GM23338 (cell line): Measurements from ENCODE around the gene C1orf141. TPM values are rescaled to one million over a fixed set of nuclear protein-coding genes. Genes with fewer than 3 reads are reported as not detected.

Experiments used
- ATAC-seq: fragments of 200-7000 bp; cut with Tn5 transposase; 3 replicates; pipeline ENCODE4 v1.9.1; 2020
- DNase-seq: peaks from one replicate; pipeline ENCODE4 v3.0.0-alpha.2; 2015; ENCODE audit warnings: low spot score
- H2AFZ ChIP-seq: fragments of 200-600 bp; sonication (generic); 2 replicates; pipeline ENCODE4 v1.8.0; 2016; ENCODE audit warnings: antibody characterized with exemption, mild to moderate bottlenecking, moderate library complexity
- H3F3A ChIP-seq: fragments of 200-600 bp; sonication (generic); replicated peaks from 2 replicates; pipeline ENCODE4 v1.8.0; 2017; ENCODE audit warnings: antibody characterized with exemption, mixed run types, low read depth
- H3K27ac ChIP-seq: fragments of 200-600 bp; sonication (generic); 2 replicates; pipeline ENCODE4 v1.6.1; 2016; ENCODE audit warnings: low read depth
- H3K27me3 ChIP-seq: fragments of 200-600 bp; sonication (generic); 2 replicates; pipeline ENCODE4 v1.8.0; 2016; ENCODE audit warnings: mild to moderate bottlenecking, mixed run types, moderate library complexity; ENCODE audit not compliant: insufficient read depth
- H3K36me3 ChIP-seq: fragments of 200-600 bp; sonication (generic); 2 replicates; pipeline ENCODE4 v1.8.0; 2016; ENCODE audit warnings: mild to moderate bottlenecking; ENCODE audit not compliant: insufficient read depth
- H3K4me1 ChIP-seq: fragments of 200-600 bp; sonication (generic); 2 replicates; pipeline ENCODE4 v1.8.0; 2016; ENCODE audit warnings: mild to moderate bottlenecking, moderate library complexity; ENCODE audit not compliant: insufficient read depth
- H3K4me2 ChIP-seq: fragments of 200-600 bp; sonication (generic); 2 replicates; pipeline ENCODE4 v1.7.1; 2017; ENCODE audit warnings: mixed run types
- H3K4me3 ChIP-seq: fragments of 200-600 bp; sonication (generic); 2 replicates; pipeline ENCODE4 v1.6.1; 2016; ENCODE audit warnings: mixed run types
- H3K79me2 ChIP-seq: fragments of 200-600 bp; sonication (generic); replicated peaks from 2 replicates; pipeline ENCODE4 v1.8.0; 2017; ENCODE audit warnings: mild to moderate bottlenecking; ENCODE audit not compliant: insufficient read depth
- H3K9me2 ChIP-seq: fragments of 200-600 bp; sonication (generic); 2 replicates; pipeline ENCODE4 v1.8.0; 2017; ENCODE audit not compliant: insufficient read depth
- H4K20me1 ChIP-seq: fragments of 200-600 bp; sonication (generic); replicated peaks from 2 replicates; pipeline ENCODE4 v1.8.0; 2017; ENCODE audit warnings: mild to moderate bottlenecking; ENCODE audit not compliant: insufficient read depth
- H3K27ac Mint-ChIP-seq: 2 replicates; pipeline ENCODE4 v1.8.0; 2020; ENCODE audit warnings: inconsistent platforms, mild to moderate bottlenecking, moderate library complexity, mixed read lengths
- H3K27me3 Mint-ChIP-seq: 3 replicates; pipeline ENCODE4 v1.8.0; 2022; ENCODE audit warnings: low read depth, mild to moderate bottlenecking, moderate library complexity, mixed read lengths, inconsistent platforms; ENCODE audit not compliant: insufficient read depth, poor library complexity
- H3K36me3 Mint-ChIP-seq: 3 replicates; pipeline ENCODE4 v1.8.0; 2021; ENCODE audit warnings: low read depth, mild to moderate bottlenecking, inconsistent platforms, moderate library complexity, mixed read lengths
- H3K4me1 Mint-ChIP-seq: 3 replicates; pipeline ENCODE4 v1.8.0; 2020; ENCODE audit warnings: mild to moderate bottlenecking, inconsistent platforms, mixed read lengths
- H3K4me3 Mint-ChIP-seq: 3 replicates; pipeline ENCODE4 v1.8.0; 2021; ENCODE audit warnings: moderate library complexity, mild to moderate bottlenecking, inconsistent platforms, mixed read lengths
- H3K9me3 Mint-ChIP-seq: 3 replicates; pipeline ENCODE4 v1.8.0; 2020; ENCODE audit warnings: moderate library complexity, mild to moderate bottlenecking, inconsistent platforms, mixed read lengths
- CREB1 ChIP-seq: fragments of 250-450 bp; sonication (Bioruptor Pico); IDR thresholded peaks from 2 replicates; pipeline ENCODE4 v1.5.0; 2020; ENCODE audit warnings: low read depth, mild to moderate bottlenecking, moderate library complexity
- EZH2 ChIP-seq: fragments of 200-600 bp; sonication (generic); IDR thresholded peaks from one replicate; pipeline ENCODE4 v1.8.0; 2017; ENCODE audit warnings: antibody characterized with exemption, mild to moderate bottlenecking, low read depth; ENCODE audit not compliant: unreplicated experiment
- EZH2phosphoT487 ChIP-seq: fragments of 200-600 bp; sonication (generic); IDR thresholded peaks from one replicate; pipeline ENCODE4 v1.8.1; 2018; ENCODE audit warnings: antibody characterized with exemption; ENCODE audit not compliant: unreplicated experiment
- JUNB ChIP-seq: IDR thresholded peaks from one replicate; pipeline ENCODE4 v1.6.1; 2016; ENCODE audit warnings: antibody characterized with exemption; ENCODE audit not compliant: unreplicated experiment
- ZNF114 ChIP-seq: fragments of 250-450 bp; sonication (Bioruptor Pico); IDR thresholded peaks from 2 replicates; pipeline ENCODE4 v1.5.0; 2020; ENCODE audit warnings: mild to moderate bottlenecking, moderate library complexity
- polyA plus RNA-seq: library from polyadenylated mRNA; unstranded; fragments of >200 nt; fragmentation: Nextera tagmentation; extraction: Ambion mirVana; gene quantifications from 2 replicates; pipeline ENCODE4 v1.2.1, GENCODE V29; 2016
- total RNA-seq: library from RNA; depleted of rRNA; stranded (reverse); fragments of >200 nt; shearing (Covaris generic); gene quantifications from 2 replicates; pipeline ENCODE4 v1.2.3, GENCODE V29; 2014
- TF ChIP-seq, protein P1 (sequence below): IDR thresholded peaks from one replicate; pipeline ENCODE4 v1.6.1; 2018; ENCODE audit warnings: antibody characterized with exemption; ENCODE audit not compliant: unreplicated experiment
- TF ChIP-seq, protein P2 (sequence below): fragments of 250-450 bp; sonication (Bioruptor Pico); IDR thresholded peaks from 2 replicates; pipeline ENCODE4 v1.5.0; 2020; ENCODE audit warnings: mild to moderate bottlenecking, moderate library complexity
- TF ChIP-seq, protein P3 (sequence below): IDR thresholded peaks from 2 replicates; pipeline ENCODE4 v1.6.1; 2016; ENCODE audit warnings: antibody characterized with exemption
- TF ChIP-seq, protein P4 (sequence below), 2 experiments: fragments of 200-600 bp in 1 of 2; sonication (generic) in 1 of 2; conservative IDR thresholded peaks; 2 replicates each; pipeline versions ENCODE4 v1.5.1 to v1.6.1; 2016 to 2017; ENCODE audit warnings: antibody characterized with exemption in 2 of 2, low read depth in 2 of 2, mild to moderate bottlenecking in 2 of 2, moderate library complexity in 1 of 2

C1orf141 gene
- total and polyA plus RNA-seq, 2 experiments from 2014 or later, result not detected

DNA sequence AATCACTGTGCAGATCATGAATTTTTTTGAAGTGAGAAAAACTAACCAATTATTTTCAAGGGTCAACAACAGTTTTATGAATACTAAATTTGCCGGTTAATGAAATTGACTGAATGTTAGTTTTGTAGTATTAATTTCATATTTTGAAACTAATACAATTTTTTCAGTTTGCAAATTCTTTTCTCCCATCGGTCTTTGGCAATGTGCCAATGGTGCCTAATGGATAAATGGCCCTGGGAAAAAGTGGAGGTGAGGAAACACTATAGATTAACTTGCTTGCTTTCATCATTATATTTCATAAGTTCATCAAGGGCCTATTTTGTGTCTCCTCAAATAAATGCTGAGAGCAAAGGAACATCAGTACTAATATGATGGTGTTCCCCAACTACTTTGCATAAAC is 4.1 kb downstream of the C1orf141 start:
- ATAC-seq, result no peak
- Histone ChIP-seq H3K27ac (no peak overlapping the region), H3K9me2 (no peaks in the 10 kb centered on the region), H3K36me3 (no peaks in the 10 kb centered on the region), H3K4me1 (peaks cover 4% of the 10 kb centered on the region), H3K4me3 (no peak overlapping the region), H3K79me2 (no peaks in the 10 kb centered on the region), H4K20me1 (no peaks in the 10 kb centered on the region), H3K4me2 (no peak overlapping the region), H2AFZ (no peak overlapping the region), H3F3A (no peaks in the 10 kb centered on the region), H3K27me3 (no peaks in the 10 kb centered on the region)
- H3K4me1 Mint-ChIP-seq, result peaks cover 7% of the 10 kb centered on the region
- H3K27me3 Mint-ChIP-seq, result no peaks in the 10 kb centered on the region
- DNase-seq, result no peak
- TF ChIP-seq, protein P1, sequence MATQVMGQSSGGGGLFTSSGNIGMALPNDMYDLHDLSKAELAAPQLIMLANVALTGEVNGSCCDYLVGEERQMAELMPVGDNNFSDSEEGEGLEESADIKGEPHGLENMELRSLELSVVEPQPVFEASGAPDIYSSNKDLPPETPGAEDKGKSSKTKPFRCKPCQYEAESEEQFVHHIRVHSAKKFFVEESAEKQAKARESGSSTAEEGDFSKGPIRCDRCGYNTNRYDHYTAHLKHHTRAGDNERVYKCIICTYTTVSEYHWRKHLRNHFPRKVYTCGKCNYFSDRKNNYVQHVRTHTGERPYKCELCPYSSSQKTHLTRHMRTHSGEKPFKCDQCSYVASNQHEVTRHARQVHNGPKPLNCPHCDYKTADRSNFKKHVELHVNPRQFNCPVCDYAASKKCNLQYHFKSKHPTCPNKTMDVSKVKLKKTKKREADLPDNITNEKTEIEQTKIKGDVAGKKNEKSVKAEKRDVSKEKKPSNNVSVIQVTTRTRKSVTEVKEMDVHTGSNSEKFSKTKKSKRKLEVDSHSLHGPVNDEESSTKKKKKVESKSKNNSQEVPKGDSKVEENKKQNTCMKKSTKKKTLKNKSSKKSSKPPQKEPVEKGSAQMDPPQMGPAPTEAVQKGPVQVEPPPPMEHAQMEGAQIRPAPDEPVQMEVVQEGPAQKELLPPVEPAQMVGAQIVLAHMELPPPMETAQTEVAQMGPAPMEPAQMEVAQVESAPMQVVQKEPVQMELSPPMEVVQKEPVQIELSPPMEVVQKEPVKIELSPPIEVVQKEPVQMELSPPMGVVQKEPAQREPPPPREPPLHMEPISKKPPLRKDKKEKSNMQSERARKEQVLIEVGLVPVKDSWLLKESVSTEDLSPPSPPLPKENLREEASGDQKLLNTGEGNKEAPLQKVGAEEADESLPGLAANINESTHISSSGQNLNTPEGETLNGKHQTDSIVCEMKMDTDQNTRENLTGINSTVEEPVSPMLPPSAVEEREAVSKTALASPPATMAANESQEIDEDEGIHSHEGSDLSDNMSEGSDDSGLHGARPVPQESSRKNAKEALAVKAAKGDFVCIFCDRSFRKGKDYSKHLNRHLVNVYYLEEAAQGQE, result no peak
- no peak for TF ChIP-seq EZH2
- TF ChIP-seq EZH2phosphoT487, result no peak
- TF ChIP-seq CREB1 (CRISPR knock-in tag), result no peak
- TF ChIP-seq, protein P2, sequence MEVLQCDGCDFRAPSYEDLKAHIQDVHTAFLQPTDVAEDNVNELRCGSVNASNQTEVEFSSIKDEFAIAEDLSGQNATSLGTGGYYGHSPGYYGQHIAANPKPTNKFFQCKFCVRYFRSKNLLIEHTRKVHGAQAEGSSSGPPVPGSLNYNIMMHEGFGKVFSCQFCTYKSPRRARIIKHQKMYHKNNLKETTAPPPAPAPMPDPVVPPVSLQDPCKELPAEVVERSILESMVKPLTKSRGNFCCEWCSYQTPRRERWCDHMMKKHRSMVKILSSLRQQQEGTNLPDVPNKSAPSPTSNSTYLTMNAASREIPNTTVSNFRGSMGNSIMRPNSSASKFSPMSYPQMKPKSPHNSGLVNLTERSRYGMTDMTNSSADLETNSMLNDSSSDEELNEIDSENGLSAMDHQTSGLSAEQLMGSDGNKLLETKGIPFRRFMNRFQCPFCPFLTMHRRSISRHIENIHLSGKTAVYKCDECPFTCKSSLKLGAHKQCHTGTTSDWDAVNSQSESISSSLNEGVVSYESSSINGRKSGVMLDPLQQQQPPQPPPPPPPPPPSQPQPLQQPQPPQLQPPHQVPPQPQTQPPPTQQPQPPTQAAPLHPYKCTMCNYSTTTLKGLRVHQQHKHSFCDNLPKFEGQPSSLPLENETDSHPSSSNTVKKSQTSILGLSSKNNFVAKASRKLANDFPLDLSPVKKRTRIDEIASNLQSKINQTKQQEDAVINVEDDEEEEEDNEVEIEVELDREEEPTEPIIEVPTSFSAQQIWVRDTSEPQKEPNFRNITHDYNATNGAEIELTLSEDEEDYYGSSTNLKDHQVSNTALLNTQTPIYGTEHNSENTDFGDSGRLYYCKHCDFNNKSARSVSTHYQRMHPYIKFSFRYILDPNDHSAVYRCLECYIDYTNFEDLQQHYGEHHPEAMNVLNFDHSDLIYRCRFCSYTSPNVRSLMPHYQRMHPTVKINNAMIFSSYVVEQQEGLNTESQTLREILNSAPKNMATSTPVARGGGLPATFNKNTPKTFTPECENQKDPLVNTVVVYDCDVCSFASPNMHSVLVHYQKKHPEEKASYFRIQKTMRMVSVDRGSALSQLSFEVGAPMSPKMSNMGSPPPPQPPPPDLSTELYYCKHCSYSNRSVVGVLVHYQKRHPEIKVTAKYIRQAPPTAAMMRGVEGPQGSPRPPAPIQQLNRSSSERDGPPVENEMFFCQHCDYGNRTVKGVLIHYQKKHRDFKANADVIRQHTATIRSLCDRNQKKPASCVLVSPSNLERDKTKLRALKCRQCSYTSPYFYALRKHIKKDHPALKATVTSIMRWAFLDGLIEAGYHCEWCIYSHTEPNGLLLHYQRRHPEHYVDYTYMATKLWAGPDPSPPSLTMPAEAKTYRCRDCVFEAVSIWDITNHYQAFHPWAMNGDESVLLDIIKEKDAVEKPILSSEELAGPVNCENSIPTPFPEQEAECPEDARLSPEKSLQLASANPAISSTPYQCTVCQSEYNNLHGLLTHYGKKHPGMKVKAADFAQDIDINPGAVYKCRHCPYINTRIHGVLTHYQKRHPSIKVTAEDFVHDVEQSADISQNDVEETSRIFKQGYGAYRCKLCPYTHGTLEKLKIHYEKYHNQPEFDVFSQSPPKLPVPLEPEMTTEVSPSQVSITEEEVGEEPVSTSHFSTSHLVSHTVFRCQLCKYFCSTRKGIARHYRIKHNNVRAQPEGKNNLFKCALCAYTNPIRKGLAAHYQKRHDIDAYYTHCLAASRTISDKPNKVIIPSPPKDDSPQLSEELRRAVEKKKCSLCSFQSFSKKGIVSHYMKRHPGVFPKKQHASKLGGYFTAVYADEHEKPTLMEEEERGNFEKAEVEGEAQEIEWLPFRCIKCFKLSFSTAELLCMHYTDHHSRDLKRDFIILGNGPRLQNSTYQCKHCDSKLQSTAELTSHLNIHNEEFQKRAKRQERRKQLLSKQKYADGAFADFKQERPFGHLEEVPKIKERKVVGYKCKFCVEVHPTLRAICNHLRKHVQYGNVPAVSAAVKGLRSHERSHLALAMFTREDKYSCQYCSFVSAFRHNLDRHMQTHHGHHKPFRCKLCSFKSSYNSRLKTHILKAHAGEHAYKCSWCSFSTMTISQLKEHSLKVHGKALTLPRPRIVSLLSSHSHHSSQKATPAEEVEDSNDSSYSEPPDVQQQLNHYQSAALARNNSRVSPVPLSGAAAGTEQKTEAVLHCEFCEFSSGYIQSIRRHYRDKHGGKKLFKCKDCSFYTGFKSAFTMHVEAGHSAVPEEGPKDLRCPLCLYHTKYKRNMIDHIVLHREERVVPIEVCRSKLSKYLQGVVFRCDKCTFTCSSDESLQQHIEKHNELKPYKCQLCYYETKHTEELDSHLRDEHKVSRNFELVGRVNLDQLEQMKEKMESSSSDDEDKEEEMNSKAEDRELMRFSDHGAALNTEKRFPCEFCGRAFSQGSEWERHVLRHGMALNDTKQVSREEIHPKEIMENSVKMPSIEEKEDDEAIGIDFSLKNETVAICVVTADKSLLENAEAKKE (CRISPR knock-in tag), result no peak
- TF ChIP-seq, protein P3, sequence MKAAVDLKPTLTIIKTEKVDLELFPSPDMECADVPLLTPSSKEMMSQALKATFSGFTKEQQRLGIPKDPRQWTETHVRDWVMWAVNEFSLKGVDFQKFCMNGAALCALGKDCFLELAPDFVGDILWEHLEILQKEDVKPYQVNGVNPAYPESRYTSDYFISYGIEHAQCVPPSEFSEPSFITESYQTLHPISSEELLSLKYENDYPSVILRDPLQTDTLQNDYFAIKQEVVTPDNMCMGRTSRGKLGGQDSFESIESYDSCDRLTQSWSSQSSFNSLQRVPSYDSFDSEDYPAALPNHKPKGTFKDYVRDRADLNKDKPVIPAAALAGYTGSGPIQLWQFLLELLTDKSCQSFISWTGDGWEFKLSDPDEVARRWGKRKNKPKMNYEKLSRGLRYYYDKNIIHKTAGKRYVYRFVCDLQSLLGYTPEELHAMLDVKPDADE, result no peak
- TF ChIP-seq JUNB, result no peak
- no peak for TF ChIP-seq ZNF114 (CRISPR knock-in tag)
- TF ChIP-seq, protein P4, sequence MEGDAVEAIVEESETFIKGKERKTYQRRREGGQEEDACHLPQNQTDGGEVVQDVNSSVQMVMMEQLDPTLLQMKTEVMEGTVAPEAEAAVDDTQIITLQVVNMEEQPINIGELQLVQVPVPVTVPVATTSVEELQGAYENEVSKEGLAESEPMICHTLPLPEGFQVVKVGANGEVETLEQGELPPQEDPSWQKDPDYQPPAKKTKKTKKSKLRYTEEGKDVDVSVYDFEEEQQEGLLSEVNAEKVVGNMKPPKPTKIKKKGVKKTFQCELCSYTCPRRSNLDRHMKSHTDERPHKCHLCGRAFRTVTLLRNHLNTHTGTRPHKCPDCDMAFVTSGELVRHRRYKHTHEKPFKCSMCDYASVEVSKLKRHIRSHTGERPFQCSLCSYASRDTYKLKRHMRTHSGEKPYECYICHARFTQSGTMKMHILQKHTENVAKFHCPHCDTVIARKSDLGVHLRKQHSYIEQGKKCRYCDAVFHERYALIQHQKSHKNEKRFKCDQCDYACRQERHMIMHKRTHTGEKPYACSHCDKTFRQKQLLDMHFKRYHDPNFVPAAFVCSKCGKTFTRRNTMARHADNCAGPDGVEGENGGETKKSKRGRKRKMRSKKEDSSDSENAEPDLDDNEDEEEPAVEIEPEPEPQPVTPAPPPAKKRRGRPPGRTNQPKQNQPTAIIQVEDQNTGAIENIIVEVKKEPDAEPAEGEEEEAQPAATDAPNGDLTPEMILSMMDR (conservative IDR thresholded peaks at IDR 0.05; ENCODE audit: low read depth in 2 of 2), result no peak
- no peak overlapping the region for H3K4me3 Mint-ChIP-seq
- H3K9me3 Mint-ChIP-seq, result no peaks in the 10 kb centered on the region
- H3K27ac Mint-ChIP-seq, result no peak overlapping the region
- no peaks in the 10 kb centered on the region for H3K36me3 Mint-ChIP-seq
